LoVo (cell line): ENCODE measurements around the gene LNX1.
"Not testable (repeated sequence)": the region's sequence is repeated elsewhere in the genome, so short reads cannot be mapped to it uniquely, and the experiment has no call there.

ENCODE experiments used
- DNase-seq: peaks from one replicate; pipeline ENCODE4 v3.0.0-alpha.2; 2016; ENCODE audit warnings: low spot score

Gene LNX1

GRCh38 chr4:53497487-53498244 lies 93.6 kb downstream of the LNX1 start:
- no peak for DNase-seq

GRCh38 chr4:53494851-53495250 lies 96.4 kb downstream of the LNX1 start:
- no peak for DNase-seq

DNA sequence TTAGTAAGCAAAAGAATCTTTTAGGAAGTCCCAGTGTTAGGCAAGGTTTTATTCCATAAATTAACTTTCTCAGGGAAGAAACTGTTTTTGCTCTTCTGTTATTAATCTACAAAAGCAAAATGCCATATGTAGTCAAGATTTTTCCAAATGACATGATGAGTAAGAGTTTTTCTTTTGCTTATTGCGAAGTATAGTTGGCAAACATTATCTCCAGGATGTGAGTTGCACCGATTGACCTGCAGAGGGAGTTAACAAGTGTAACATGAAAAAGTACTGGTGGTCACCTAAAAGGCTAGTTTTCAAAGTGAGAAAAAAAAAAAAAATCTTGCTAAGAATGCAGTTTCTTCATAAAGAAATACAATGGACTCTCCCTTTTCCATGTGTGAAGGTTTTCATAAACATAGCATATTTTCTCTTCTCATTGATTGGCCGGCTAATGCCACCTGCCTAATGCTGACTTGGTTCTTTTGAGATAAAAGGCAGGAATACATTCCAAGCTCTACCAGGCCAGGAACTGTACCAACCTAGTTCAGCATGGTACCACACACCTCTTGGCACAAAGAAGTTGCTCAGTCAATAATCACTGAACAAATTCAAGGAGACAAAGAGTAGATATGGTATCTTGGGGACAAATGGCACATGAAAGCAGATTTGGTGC lies 100.2 kb downstream of the LNX1 start:
- DNase-seq, result peak; percentile 19

- DNase-seq, result no peak
Observed at GRCh38 chr4:53490161-53490956, 100.9 kb downstream of the LNX1 start.

DNA sequence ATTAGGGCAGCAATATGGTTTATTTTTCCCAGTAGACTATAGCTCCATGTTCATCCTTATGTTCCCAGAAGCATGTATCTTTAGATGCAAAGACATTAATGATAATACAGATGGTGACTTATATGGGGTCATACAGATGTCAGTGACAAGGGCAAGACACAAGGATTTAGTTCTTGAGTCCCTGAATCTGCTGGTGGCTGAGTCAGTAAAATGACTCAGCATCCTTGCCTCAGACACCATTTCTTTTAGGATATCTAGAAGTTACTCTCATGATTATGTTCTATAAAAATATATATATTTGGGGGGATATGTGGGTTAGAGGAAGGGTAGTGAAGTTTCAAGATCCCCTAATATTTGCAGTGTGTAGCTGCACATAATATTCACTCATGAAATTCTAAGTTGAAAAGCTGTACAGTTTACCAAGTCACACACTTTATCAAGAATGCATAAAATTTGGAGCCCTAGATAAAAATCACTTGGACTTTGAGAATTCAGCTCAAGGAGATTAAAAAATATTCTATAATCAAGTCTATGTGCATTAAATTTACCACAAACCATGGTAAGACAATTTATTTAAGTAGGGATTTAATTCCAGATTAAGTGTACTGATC lies 101.9 kb downstream of the LNX1 start:
- no peak for DNase-seq

DNA sequence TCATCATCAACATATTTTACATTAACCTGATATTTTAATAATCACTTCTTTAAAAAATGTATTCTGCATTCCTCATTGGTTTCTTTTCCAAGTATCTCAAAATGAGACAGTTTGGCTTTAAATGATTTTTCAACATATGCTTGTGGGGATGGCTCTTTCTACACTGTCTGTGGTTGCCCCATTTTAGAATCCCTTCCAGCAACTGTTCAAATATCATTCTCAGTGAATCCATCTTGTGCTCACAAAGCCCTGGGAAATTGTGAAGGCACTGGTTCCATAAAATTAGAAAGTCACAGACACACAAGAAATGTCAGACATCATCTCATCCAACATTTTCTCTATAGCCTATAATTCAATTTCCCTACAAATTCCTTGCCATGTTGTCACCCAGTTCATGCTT lies 103.5 kb downstream of the LNX1 start:
- no peak for DNase-seq

GRCh38 chr4:53485658-53486040 lies 105.6 kb downstream of the LNX1 start:
- no peak for DNase-seq

DNA sequence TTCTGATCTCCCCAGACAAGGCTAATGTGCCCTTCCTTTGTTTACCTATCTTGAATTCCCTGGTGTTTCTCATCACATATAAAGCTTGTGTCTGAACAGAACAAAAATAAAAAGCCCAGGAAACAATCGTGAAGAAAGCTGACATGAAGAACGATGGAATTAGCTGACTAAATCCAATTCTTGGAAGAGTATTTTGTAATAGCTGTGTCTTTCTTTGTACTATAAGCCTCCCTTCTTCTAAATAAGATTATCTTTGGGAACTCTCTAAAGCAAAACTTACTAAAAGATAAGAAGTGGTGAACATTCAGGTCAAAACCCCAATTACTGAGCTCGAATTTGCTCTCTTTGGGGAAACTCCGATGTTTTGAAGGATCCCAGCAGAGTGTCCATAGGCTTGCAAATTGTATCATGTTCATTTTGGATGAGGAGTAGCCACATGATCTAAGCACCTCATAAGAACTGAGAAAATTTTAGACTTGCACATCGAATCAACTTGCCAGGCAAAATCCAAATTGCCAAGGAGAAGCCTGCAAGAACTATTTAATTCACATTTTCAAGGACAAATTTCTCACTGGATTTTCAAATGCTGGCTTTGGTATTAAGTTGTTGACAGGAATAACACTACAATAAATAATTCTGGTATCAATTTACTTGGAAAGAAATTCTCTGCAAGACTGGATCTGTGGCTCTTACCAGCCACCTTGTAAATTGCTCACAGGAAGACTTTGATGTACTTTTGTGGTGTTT lies 106.2 kb downstream of the LNX1 start:
- DNase-seq, result no peak

DNA sequence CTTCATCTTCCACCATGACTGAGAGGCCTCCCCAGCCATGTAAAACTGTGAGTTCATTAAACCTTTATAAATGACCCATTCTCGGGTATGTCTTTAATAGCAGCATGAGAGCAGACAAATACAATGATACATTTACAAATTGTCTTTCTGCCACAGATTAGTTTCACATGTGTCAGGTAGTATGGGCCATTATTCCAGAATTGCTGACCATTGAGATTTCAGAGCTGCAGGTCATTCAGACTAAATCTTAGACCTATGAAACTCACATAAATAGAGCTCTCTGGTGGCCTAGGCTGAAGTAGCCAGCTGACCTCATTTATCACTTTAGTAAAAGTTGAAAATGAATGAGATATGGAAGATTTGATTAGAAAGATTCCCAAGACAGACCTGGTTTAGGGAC lies 108.0 kb downstream of the LNX1 start:
- DNase-seq, result no peak

GRCh38 chr4:53481586-53481985 lies 109.7 kb downstream of the LNX1 start:
- no peak for DNase-seq

DNA sequence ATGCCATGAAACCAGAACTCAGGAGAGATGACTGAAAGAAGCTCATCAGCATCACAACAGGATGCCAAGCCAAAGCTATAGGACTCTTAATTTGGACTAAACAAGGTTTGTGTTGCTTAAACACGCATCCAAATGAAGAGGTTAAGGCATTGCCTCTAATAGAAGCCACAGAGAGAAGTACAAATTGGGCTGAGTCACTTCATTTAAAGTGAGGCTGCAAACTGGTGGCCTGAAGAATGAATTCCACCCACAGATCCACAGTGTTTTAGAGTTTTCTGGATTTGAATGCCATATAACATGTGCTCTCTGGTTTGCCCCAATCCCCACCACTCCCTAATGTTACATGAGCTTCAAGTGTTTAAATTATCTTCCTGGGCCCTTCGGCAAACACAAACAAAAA lies 110.4 kb downstream of the LNX1 start:
- no peak for DNase-seq

- DNase-seq, result no peak
Observed at GRCh38 chr4:53479736-53480525, 111.4 kb downstream of the LNX1 start.

GRCh38 chr4:53478671-53479456 lies 112.4 kb downstream of the LNX1 start:
- DNase-seq, result no peak

DNA sequence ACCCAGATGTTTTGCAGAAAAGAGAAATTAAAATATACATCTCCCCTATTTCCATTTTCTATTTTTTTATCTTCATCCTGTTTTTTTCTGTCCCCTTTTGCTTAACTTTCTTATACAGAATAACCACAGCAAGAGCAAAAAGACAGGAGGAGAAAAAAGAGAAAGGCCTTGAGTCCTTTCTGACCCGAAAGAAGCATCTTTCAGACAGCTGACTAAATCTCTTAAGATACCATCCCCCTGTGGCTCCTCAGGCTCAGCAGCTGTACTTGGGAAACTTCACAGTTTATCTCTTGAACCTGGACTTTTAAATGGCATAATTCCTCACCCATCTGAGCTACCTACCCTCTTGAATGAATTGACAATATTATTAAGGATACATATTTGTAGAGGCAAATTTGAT lies 113.7 kb downstream of the LNX1 start:
- DNase-seq, result no peak

- DNase-seq, result no peak
Observed at GRCh38 chr4:53477038-53477565, 114.2 kb downstream of the LNX1 start.

GRCh38 chr4:53476232-53477037 lies 114.9 kb downstream of the LNX1 start:
- DNase-seq, result peak; percentile 33

- DNase-seq, result not testable (repeated sequence)
Observed at GRCh38 chr4:53466576-53466975, 124.7 kb downstream of the LNX1 start.

DNA sequence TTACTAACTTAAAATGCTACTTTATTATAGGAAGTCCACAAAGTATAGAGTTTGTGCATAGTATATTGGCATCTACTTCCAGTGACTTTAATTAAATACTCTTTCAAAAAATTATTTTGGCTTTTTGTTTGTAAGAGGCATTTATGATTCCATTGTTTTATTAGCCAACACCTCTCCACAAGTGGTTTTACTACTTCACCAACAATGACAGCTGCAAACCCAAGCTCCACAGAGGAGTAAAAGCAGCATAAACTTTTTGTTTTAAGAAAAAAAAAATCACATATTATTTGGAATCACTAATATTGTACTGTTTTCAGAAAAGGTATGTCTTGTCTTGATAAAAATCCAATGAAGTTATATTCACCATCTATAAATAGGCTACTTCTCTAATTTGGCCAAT lies 125.4 kb downstream of the LNX1 start:
- DNase-seq, result no peak

DNA sequence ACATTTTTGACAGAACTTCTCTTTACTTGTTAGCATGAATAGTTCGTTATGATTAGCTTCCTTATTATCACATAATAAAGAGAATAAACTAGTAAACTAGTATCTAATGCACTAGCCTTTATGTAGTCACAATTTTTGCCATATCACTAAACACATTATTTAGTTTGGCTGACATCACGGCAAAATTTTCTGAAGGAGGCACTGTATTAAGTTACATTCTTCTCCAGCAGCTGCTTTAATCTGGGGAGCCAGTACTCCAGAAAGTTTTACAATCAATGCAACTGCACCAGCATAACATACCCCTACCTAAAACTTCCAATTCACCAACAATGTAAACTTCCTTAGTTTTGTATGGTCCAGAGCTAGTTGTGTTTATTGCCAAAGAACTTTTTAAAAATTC lies 126.0 kb downstream of the LNX1 start:
- DNase-seq, result no peak
